ENCODE measurements around the gene CCNA2. TPM values are rescaled to one million over a fixed set of nuclear protein-coding genes. Genes with fewer than 3 reads are reported as not detected.

Gene CCNA2
- total RNA-seq, 1 donor from 2014 or later, result 73.4 TPM

DNA sequence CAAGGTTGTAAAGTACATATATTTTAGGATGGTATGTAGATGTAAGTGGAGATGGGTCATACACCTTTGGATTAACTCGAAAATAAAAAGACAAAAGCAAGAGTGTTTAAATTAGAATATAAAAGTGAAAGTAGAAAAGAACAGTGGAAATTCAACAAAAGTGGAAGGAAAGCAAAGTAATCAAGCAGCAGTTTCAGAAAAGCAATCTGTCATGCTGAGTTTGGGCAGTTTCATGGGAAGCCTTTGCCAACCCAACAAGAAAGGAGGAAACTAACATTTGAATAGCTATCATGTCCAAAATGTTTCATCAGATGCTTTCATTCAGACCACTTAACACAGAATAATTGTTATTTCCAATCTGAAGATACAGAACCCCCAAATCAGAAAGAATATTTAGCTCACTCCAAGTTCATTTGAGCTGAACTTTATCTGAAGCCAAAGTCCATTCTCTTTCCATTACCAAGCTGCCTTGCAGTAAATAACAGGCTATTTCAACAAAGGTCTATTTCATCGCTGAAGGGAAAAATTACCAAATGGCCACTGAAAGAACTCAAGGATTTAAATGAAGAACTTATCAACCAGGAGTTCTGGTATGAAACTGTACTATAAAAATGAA, 24.4 kb downstream of the CCNA2 start:
- H3K36me3 Mint-ChIP-seq (ENCODE audit: low read depth), result peaks cover 18% of the 10 kb centered on the region
- peak overlapping the region; percentile 62 for H3K27ac Mint-ChIP-seq
- H3K27me3 Mint-ChIP-seq, result peaks cover 3% of the 10 kb centered on the region
- intact Hi-C loops (cut with micrococcal nuclease), result loop anchor here (10.0 kb wide), 1 partner anchor 645 kb away; no protein-coding TSS in a partner anchor
- H3K4me3 Mint-ChIP-seq, result peak overlapping the region; percentile 83
- no peak for DNase-seq
- no peaks in the 10 kb centered on the region for H3K9me3 Mint-ChIP-seq
- peaks cover 45% of the 10 kb centered on the region for H3K4me1 Mint-ChIP-seq

DNA sequence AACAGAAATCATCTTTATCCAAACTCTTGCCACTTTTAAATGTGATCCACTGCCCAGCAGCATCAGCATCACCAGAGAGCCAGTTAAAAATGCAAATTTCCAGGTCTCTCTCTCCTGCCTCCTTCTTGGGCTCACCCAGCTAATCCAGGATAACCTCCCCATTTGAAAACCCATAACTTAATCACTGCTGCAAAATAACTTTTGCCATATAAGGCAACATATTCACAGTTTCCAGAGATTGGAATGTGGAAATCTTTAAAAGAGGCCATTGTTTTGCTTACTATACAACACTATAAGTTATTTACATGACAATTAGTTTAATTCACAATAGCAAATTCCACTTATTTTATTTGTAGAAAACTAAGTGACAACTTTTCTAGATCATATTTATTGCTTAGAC, 27.4 kb downstream of the CCNA2 start:
- Mint-ChIP-seq H3K27ac (no peak overlapping the region), H3K4me3 (peak overlapping the region; percentile 1), H3K36me3 (ENCODE audit: low read depth) (peaks cover 2% of the 10 kb centered on the region), H3K27me3 (peaks cover 3% of the 10 kb centered on the region), H3K9me3 (no peaks in the 10 kb centered on the region), H3K4me1 (peaks cover 30% of the 10 kb centered on the region)
- no peak for DNase-seq
- intact Hi-C loops (cut with micrococcal nuclease), result loop anchor here (10.0 kb wide), 1 partner anchor 641 kb away; no protein-coding TSS in a partner anchor

DNA sequence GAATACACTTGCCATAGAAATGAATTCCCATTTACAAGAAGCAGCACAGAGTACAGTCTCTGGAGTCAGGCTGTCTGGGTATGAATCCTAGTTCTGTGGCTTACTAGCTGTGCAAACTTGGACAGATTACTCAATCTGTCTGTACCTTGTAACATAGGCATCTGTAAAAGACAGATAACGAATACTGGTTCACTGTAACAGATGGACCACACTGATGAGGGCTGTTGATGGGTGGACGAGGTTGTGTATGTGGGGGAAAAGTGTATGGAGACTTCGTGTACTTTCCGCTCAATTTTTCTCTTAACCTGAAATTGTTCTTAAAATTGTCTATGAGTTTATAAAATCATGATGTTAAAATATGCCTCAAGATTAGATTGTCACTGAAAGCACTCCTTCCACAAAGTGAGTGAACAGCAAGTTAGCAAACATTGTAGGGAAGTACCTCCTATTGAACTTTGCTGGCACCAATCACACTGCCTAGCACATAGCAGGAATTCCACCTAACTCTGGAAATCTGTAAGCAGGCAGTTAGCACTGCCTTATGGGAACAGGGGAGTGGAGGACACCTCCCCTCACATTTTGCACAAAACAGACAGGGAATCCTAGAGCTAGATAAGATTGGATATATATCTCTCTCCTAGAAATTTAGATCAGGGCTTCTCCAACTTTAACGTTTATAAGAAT, 29.0 kb downstream of the CCNA2 start:
- Mint-ChIP-seq H3K27ac (no peak overlapping the region), H3K27me3 (no peaks in the 10 kb centered on the region), H3K4me1 (peaks cover 17% of the 10 kb centered on the region), H3K9me3 (no peaks in the 10 kb centered on the region), H3K4me3 (no peak overlapping the region), H3K36me3 (ENCODE audit: low read depth) (no peaks in the 10 kb centered on the region)
- intact Hi-C loops (cut with micrococcal nuclease), result loop anchor here (10.0 kb wide), 1 partner anchor 640 kb away; no protein-coding TSS in a partner anchor
- DNase-seq, result no peak

DNA sequence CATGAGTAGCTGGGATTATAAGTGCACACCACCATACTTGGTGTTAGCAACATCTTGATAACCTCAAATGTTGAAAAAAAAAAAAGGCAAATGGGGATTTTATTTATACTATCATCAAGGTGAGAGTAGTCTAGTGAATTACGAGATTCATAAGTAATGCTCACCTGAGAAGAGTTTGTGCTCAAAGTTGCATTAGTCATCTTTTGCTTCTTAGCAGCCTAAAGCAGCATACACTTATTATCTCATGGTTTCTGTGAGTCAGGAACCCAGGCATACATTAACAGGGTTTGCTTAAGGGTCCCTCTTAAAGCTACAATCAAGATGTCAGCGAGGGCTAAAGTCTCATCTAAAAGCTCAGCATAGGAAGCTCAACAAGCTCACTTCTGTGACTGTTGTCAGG, 30.7 kb downstream of the CCNA2 start:
- H3K4me1 Mint-ChIP-seq, result peaks cover 20% of the 10 kb centered on the region
- DNase-seq, result no peak
- peaks cover 2% of the 10 kb centered on the region for H3K27me3 Mint-ChIP-seq
- H3K36me3 Mint-ChIP-seq (ENCODE audit: low read depth), result no peaks in the 10 kb centered on the region
- intact Hi-C loops (cut with micrococcal nuclease), result loop anchor here (10.0 kb wide), 1 partner anchor 638 kb away; no protein-coding TSS in a partner anchor
- no peak overlapping the region for H3K27ac Mint-ChIP-seq
- H3K4me3 Mint-ChIP-seq, result no peak overlapping the region
- H3K9me3 Mint-ChIP-seq, result no peaks in the 10 kb centered on the region

DNA sequence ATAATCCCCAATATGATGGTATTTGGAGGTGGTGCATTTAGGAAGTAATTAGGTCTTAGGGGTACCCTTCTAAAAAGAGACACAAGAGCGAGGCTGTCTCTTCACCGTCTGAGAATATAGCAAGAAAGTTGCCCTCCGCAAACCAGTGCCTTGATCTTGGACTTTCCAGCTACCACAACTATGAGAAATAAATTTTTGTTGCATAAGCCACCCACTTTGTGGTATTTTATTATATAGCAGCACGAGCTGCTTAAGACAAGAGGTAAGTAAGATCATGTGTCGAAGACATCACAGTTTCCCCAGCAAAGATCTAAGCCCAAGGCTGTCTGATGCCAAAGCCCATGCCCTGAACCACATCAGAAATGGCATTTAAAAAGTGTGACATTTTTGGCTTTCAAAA, 32.2 kb downstream of the CCNA2 start:
- DNase-seq, result no peak
- Mint-ChIP-seq H3K36me3 (ENCODE audit: low read depth) (no peaks in the 10 kb centered on the region), H3K27ac (no peak overlapping the region), H3K9me3 (no peaks in the 10 kb centered on the region), H3K27me3 (peaks cover 5% of the 10 kb centered on the region), H3K4me1 (peaks cover 20% of the 10 kb centered on the region), H3K4me3 (no peak overlapping the region)
- intact Hi-C loops (cut with micrococcal nuclease), result loop anchor here (10.0 kb wide), 1 partner anchor 637 kb away; no protein-coding TSS in a partner anchor

DNA sequence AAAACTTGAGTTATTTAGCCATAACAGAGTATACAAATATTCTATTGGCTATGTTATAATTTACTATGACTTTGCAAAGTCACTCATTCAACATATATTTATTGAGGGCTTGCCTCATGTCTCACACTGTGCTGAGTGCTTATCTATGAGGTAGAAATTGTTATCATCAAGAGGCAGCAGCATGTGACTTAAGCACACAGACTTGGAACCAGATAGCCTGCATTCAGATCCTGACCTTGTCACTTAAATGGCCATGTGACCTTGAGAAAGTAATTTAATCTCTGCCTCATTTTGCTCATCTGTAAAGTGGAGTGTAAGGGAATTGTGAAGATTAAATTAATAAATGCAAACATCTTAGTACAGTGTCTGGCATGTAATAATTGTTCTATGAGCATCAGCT, 32.7 kb downstream of the CCNA2 start:
- no peak overlapping the region for H3K27ac Mint-ChIP-seq

DNA sequence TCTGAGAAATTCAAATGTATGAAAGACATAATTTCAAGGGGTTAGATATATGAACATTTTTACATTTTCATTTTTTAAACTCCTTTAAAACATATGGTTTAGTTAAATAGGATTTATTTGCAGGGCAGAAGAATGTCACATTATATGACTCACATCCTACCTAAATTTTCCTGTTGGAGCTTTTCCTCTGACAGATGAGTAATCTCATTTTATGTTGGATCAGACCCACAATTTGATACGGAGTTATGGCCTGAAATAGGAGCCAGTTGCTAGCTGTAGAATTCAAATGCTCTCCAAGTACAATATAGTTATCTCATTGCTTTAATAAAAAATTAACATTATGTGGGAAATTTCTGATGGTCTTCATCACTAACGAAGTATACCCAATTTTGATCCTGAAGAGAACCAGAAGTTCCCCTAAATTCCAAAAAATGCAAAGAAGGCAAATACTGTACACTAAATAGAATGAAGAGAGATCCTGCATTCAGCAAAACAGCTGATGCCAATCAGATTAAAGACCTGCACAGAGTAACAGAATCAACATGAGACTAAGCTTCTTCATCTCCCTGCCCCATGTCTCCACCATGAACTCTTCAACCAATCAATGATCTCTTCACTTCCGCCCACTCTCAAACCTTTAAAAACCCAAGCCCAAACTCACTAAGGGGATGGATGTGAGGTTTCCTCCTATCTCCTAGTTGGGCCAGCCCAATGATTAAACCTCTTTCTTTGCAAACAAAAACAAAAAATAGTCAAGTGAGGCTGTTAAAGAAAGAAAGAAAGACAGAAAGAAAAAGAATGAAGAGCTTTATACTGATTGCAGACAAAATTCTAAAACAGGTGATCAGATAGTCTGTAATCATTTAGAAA, 33.5 kb downstream of the CCNA2 start:
- H3K4me3 Mint-ChIP-seq, result no peak overlapping the region
- no peak overlapping the region for H3K27ac Mint-ChIP-seq
- H3K4me1 Mint-ChIP-seq, result peaks cover 13% of the 10 kb centered on the region
- H3K9me3 Mint-ChIP-seq, result no peaks in the 10 kb centered on the region
- DNase-seq, result no peak
- peaks cover 11% of the 10 kb centered on the region for H3K27me3 Mint-ChIP-seq
- intact Hi-C loops (cut with micrococcal nuclease), result loop anchor here (10.0 kb wide), 1 partner anchor 635 kb away; no protein-coding TSS in a partner anchor
- no peaks in the 10 kb centered on the region for H3K36me3 Mint-ChIP-seq (ENCODE audit: low read depth)

More for the DNA sequence above, 32.7 kb downstream of the CCNA2 start:
- intact Hi-C loops (cut with micrococcal nuclease), result loop anchor here (10.0 kb wide), 1 partner anchor 636 kb away; no protein-coding TSS in a partner anchor
- no peak for DNase-seq
- Mint-ChIP-seq H3K27me3 (peaks cover 6% of the 10 kb centered on the region), H3K4me3 (no peak overlapping the region), H3K9me3 (no peaks in the 10 kb centered on the region), H3K4me1 (peaks cover 17% of the 10 kb centered on the region), H3K36me3 (ENCODE audit: low read depth) (no peaks in the 10 kb centered on the region)

DNA sequence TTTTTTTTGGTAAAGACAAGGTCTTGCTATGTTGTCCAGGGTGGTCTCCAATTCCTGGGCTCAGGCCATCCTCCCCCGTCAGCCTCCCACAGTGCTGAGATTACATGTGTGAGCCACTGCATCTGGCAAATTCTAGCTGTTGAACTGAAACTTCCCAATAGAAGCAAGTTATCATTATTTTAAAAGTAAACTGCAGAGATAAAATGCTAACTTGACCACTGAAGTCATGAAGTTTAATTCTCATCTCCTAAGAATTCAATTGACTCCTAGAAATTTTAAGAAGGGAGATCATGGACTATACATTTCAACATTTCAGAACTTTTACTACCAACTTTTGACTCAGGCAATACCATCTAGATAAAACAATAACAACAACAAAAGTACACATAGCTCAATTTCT, 34.2 kb downstream of the CCNA2 start:
- H3K9me3 Mint-ChIP-seq, result no peaks in the 10 kb centered on the region
- intact Hi-C loops (cut with micrococcal nuclease), result no loop called here
- no peaks in the 10 kb centered on the region for H3K36me3 Mint-ChIP-seq (ENCODE audit: low read depth)
- DNase-seq, result no peak
- no peak overlapping the region for H3K4me3 Mint-ChIP-seq
- peaks cover 13% of the 10 kb centered on the region for H3K4me1 Mint-ChIP-seq
- no peak overlapping the region for H3K27ac Mint-ChIP-seq
- peaks cover 18% of the 10 kb centered on the region for H3K27me3 Mint-ChIP-seq

DNA sequence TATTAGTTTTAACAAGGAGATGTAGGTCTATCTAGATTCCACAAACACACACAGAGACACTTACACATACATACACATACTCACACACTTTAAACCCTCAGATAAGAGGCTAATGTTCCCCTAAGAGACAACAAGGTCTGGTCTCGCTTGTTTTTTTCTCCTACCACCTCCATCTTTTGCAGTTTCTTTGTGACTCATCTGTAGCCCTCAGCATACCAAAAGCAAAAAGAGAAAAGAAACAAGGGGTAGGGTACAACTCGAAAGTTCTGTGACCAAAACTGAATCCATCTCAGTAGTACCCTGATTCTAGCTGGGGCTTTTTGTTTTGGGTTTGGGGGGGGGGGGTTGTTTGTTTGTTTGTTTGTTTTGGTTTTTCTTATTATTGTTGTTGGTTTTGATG, 34.8 kb downstream of the CCNA2 start:
- H3K4me3 Mint-ChIP-seq, result no peak overlapping the region
- H3K27ac Mint-ChIP-seq, result no peak overlapping the region
- peaks cover 2% of the 10 kb centered on the region for H3K9me3 Mint-ChIP-seq
- DNase-seq, result no peak
- no peaks in the 10 kb centered on the region for H3K36me3 Mint-ChIP-seq (ENCODE audit: low read depth)
- H3K27me3 Mint-ChIP-seq, result peaks cover 23% of the 10 kb centered on the region
- intact Hi-C loops (cut with micrococcal nuclease), result no loop called here
- H3K4me1 Mint-ChIP-seq, result peaks cover 13% of the 10 kb centered on the region

DNA sequence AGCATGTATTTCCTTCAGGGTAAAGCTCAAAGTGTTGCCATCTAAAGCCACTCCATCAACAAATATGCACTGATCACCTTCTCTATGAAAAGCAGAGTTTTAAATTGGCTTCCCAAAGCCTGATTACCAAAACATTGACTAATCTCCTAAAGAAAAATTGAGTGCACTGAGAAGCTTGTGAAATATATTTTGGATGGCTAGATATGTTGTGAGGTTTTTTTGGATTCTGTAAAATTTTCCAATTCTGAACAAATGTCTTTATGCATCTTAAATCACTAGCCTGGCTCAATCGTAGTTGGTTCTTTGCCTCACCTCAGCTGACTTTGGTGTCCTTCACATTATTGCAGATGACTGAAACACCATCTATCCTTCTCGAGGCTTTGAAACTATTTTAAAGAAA, 37.5 kb downstream of the CCNA2 start:
- Mint-ChIP-seq H3K27me3 (peaks cover 37% of the 10 kb centered on the region), H3K27ac (no peak overlapping the region), H3K36me3 (ENCODE audit: low read depth) (no peaks in the 10 kb centered on the region), H3K9me3 (peaks cover 8% of the 10 kb centered on the region), H3K4me3 (no peak overlapping the region), H3K4me1 (peaks cover 13% of the 10 kb centered on the region)
- intact Hi-C loops (cut with micrococcal nuclease), result no loop called here
- no peak for DNase-seq

DNA sequence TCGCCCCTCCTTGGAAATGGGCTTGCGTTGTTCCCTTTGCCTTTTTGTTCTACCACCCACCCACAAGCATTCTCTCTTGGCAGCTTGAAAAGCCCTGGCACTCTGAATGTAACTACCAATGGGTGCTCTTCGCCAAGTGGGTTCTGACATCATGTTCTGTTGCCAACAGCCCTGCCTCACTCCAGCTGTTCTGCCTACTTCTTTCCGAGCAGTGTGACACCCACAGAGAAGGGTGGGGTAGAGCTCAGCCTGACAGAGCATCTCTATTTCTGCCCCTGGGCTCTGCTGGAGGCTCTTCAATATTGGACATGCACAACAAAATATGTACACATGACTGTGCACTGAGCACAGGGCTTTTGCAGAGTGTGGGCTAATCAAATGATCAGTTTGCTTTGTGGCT, 38.2 kb downstream of the CCNA2 start:
- no peak overlapping the region for H3K4me3 Mint-ChIP-seq
- no peak overlapping the region for H3K27ac Mint-ChIP-seq
- no peaks in the 10 kb centered on the region for H3K36me3 Mint-ChIP-seq (ENCODE audit: low read depth)
- intact Hi-C loops (cut with micrococcal nuclease), result no loop called here
- DNase-seq, result no peak
- H3K9me3 Mint-ChIP-seq, result peaks cover 10% of the 10 kb centered on the region
- H3K27me3 Mint-ChIP-seq, result peaks cover 43% of the 10 kb centered on the region
- peaks cover 13% of the 10 kb centered on the region for H3K4me1 Mint-ChIP-seq

DNA sequence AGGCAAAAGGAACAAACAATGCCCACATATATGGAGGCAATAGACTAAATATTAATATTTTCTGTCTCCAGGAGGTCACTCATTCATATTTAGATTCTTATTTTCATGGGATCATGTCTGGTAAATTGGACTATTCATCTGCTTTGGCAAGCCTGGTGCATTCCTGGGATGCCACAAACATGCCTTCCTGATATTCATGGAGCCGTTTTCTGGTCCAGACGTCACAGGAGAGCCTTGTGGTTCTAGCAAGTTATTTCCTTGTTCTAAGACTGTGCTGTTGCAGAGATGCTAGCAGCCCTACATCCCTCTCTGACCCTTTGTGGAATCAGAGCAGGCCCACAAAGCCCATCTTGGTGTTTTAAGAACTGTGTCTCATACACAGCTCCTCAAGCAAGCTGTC, 38.7 kb downstream of the CCNA2 start:
- Mint-ChIP-seq H3K27ac (no peak overlapping the region), H3K4me1 (peaks cover 11% of the 10 kb centered on the region), H3K9me3 (peaks cover 10% of the 10 kb centered on the region), H3K4me3 (no peak overlapping the region), H3K36me3 (ENCODE audit: low read depth) (no peaks in the 10 kb centered on the region), H3K27me3 (peaks cover 46% of the 10 kb centered on the region)
- DNase-seq, result no peak
- intact Hi-C loops (cut with micrococcal nuclease), result no loop called here

DNA sequence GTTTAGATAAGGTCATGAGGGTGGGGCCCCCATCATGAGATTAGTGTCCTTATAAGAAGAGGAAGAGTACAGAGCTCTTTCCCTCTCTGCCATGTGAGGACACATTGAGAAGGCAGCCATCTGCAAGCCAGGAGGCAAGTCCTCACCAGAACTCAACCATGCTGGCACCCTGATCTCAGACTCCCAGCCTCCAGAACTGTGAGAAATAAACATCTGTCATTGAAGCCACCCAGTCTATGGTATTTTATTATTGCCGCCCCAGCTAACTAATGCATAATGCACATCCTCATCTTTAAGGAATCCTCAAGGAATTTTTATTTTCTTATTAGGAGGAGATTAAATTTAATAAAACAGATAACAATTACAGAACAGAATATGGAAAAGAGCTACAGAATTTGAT, 39.3 kb downstream of the CCNA2 start:
- Mint-ChIP-seq H3K27me3 (peaks cover 48% of the 10 kb centered on the region), H3K4me1 (peaks cover 10% of the 10 kb centered on the region), H3K4me3 (no peak overlapping the region), H3K36me3 (ENCODE audit: low read depth) (no peaks in the 10 kb centered on the region), H3K27ac (no peak overlapping the region), H3K9me3 (peaks cover 10% of the 10 kb centered on the region)
- intact Hi-C loops (cut with micrococcal nuclease), result no loop called here
- no peak for DNase-seq

DNA sequence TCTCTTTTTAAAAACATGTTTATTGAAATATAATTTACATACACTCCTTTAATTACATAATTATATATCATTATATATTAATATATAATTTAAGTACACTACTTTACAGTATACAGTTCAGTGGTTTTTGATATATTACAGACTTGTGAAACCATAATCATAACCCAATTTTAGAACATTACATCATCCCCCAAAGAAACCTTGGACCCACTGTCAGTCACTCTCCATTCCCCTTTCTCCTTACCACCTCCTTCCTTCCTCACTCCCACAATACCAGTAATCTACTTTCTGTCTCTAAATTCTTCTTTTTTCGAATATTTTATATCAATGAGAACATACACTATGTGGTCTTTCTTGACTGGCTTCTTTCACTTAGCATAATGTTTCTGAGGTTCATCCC, 40.5 kb downstream of the CCNA2 start:
- no peak for DNase-seq
- Mint-ChIP-seq H3K4me3 (no peak overlapping the region), H3K27ac (no peak overlapping the region), H3K27me3 (peaks cover 48% of the 10 kb centered on the region), H3K9me3 (peaks cover 10% of the 10 kb centered on the region), H3K4me1 (peaks cover 2% of the 10 kb centered on the region), H3K36me3 (ENCODE audit: low read depth) (no peaks in the 10 kb centered on the region)
- intact Hi-C loops (cut with micrococcal nuclease), result no loop called here
